Measurements from ENCODE around the gene ARID3B. TPM values are rescaled to one million over a fixed set of nuclear protein-coding genes. Genes with fewer than 3 reads are reported as not detected.

ARID3B gene
- total and polyA plus RNA-seq, 2 of the 13 experiments (the other 11 are each of a cell fraction or from before 2014, with no cell fraction given), result 5.3 to 12.8 TPM

DNA sequence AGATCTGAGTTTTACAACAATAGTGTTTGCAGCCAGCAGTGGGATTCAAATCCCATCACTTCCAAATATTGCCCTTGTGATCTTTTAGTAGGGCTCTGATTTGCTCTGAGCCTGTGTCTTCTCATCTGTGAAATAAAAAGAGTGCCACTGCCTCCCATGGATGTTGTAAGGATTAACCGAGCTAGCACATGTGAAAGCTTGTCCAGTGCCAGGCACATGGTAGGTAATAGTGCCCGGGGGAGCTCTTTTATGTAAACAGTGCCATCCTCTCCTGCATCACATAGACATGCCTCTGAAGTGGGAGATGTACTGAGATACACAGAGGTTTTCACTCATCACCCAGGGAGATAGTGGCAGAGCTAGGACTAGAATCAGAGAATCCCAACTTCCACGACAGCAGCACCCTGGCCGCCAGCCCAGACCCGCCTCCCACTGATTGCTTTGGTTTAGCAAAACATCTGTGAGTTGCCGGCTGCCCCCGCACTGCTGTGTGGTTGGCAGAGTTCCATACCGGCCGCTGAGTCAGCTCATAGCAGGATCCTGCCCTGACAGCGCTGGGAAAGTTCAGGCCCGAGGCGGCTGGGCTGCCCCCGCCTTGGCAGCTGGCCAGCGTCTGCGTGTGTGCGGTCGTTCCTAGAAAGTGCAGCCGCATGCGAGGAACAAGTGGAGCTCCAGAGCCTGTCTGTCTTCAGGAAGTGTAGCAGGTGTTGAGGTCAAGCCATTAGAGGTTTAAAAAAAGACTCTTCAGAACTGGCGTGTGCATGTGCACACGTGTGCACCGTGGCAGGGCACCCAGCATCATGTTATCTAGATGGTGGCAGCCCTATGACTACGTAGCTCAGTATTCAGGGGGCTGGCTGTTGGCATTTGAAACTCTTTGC lies 5.0 kb downstream of the ARID3B start (continued):
- TF ChIP-seq ZNF878 (CRISPR knock-in tag; IDR thresholded peaks at IDR 0.05) (peak; percentile 80), FOSL1 (CRISPR knock-in tag; IDR thresholded peaks at IDR 0.05; ENCODE audit: borderline replicate concordance) (peak; percentile 80), KLF11 (CRISPR knock-in tag; IDR thresholded peaks at IDR 0.05) (peak; percentile 78; the same call in 1 of the 2 replicates), ZKSCAN8 (CRISPR knock-in tag; IDR thresholded peaks at IDR 0.05; ENCODE audit: borderline replicate concordance) (peak; percentile 85), ZNF225 (CRISPR knock-in tag; IDR thresholded peaks at IDR 0.05) (no peak), TEAD3 (CRISPR knock-in tag; optimal IDR thresholded peaks at IDR 0.05; ENCODE audit: borderline replicate concordance) (peak; percentile 89), IRF9 (CRISPR knock-in tag; IDR thresholded peaks at IDR 0.05; ENCODE audit: borderline replicate concordance) (peak; percentile 62; the same call in 1 of the 2 replicates), SIN3A (IDR thresholded peaks at IDR 0.05; ENCODE audit: borderline replicate concordance, low read depth, low read length) (peak; percentile 89; the same call in 1 of the 2 replicates), ZNF121 (CRISPR knock-in tag; IDR thresholded peaks at IDR 0.05) (peak; percentile 40; the same call in 1 of the 2 replicates), ZNF670 (CRISPR knock-in tag; IDR thresholded peaks at IDR 0.05; ENCODE audit: borderline replicate concordance) (peak; percentile 89; the same call in 1 of the 2 replicates), AGO1 (IDR thresholded peaks at IDR 0.05; ENCODE audit: low read depth, low read length, poor library complexity, severe bottlenecking) (no peak), ZNF543 (CRISPR knock-in tag; IDR thresholded peaks at IDR 0.05) (no peak), ZNF3 (CRISPR knock-in tag; IDR thresholded peaks at IDR 0.05) (no peak), HMG20A (CRISPR knock-in tag; IDR thresholded peaks at IDR 0.05; ENCODE audit: borderline replicate concordance) (peak; percentile 93), MAZ (IDR thresholded peaks at IDR 0.05; ENCODE audit: borderline replicate concordance, low read depth, low read length) (peak; percentile 91), MAZ (CRISPR knock-in tag; IDR thresholded peaks at IDR 0.05; ENCODE audit: low read depth) (peak; percentile 76), PITX1 (CRISPR knock-in tag; IDR thresholded peaks at IDR 0.05) (no peak), ZNF766 (CRISPR knock-in tag; IDR thresholded peaks at IDR 0.05; ENCODE audit: borderline replicate concordance) (no peak), DMAP1 (CRISPR knock-in tag; IDR thresholded peaks at IDR 0.05) (peak; percentile 57; the same call in 1 of the 2 replicates), PAX8 (CRISPR knock-in tag; IDR thresholded peaks at IDR 0.05; ENCODE audit: borderline replicate concordance) (no peak), ZNF607 (CRISPR knock-in tag; IDR thresholded peaks at IDR 0.05; ENCODE audit: borderline replicate concordance) (peak; percentile 66; the same call in 1 of the 2 replicates)
- TF ChIP-seq, protein P1, sequence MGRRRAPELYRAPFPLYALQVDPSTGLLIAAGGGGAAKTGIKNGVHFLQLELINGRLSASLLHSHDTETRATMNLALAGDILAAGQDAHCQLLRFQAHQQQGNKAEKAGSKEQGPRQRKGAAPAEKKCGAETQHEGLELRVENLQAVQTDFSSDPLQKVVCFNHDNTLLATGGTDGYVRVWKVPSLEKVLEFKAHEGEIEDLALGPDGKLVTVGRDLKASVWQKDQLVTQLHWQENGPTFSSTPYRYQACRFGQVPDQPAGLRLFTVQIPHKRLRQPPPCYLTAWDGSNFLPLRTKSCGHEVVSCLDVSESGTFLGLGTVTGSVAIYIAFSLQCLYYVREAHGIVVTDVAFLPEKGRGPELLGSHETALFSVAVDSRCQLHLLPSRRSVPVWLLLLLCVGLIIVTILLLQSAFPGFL (CRISPR knock-in tag; IDR thresholded peaks at IDR 0.05), result no peak
- TF ChIP-seq, protein P2, sequence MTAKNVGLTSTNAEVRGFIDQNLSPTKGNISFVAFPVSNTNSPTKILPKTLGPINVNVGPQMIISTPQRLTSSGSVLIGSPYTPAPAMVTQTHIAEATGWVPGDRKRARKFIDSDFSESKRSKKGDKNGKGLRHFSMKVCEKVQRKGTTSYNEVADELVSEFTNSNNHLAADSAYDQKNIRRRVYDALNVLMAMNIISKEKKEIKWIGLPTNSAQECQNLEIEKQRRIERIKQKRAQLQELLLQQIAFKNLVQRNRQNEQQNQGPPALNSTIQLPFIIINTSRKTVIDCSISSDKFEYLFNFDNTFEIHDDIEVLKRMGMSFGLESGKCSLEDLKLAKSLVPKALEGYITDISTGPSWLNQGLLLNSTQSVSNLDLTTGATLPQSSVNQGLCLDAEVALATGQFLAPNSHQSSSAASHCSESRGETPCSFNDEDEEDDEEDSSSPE (CRISPR knock-in tag; IDR thresholded peaks at IDR 0.05), result peak; percentile 71
- TF ChIP-seq, protein P3, sequence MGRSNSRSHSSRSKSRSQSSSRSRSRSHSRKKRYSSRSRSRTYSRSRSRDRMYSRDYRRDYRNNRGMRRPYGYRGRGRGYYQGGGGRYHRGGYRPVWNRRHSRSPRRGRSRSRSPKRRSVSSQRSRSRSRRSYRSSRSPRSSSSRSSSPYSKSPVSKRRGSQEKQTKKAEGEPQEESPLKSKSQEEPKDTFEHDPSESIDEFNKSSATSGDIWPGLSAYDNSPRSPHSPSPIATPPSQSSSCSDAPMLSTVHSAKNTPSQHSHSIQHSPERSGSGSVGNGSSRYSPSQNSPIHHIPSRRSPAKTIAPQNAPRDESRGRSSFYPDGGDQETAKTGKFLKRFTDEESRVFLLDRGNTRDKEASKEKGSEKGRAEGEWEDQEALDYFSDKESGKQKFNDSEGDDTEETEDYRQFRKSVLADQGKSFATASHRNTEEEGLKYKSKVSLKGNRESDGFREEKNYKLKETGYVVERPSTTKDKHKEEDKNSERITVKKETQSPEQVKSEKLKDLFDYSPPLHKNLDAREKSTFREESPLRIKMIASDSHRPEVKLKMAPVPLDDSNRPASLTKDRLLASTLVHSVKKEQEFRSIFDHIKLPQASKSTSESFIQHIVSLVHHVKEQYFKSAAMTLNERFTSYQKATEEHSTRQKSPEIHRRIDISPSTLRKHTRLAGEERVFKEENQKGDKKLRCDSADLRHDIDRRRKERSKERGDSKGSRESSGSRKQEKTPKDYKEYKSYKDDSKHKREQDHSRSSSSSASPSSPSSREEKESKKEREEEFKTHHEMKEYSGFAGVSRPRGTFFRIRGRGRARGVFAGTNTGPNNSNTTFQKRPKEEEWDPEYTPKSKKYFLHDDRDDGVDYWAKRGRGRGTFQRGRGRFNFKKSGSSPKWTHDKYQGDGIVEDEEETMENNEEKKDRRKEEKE (IDR thresholded peaks at IDR 0.05), result no peak

Measured in HepG2 (cell line).